Adrenal gland (tissue), 5 donors: Measurements from ENCODE around the gene MRPS27.

Source experiments
- CTCF ChIP-seq, 6 experiments: fragments of 450-650 bp in 4 of 6; fragments of 200-600 bp in 2 of 6; sonication (generic) in 1 of 6; IDR thresholded peaks; 1 replicate in 5 of 6; 2 replicates in 1 of 6; pipeline versions ENCODE4 v1.5.1 to v1.8.0; 2016 to 2021; ENCODE audit warnings: antibody characterized with exemption in 6 of 6, mild to moderate bottlenecking in 2 of 6, moderate library complexity in 1 of 6
- POLR2A ChIP-seq, 2 donors: fragments of 450-650 bp; IDR thresholded peaks; one replicate each; pipeline ENCODE4 v1.6.1; 2017; ENCODE audit warnings: antibody characterized with exemption in 2 of 2, mild to moderate bottlenecking in 2 of 2, moderate library complexity in 1 of 2
- donor health status: DM: no; HTN: no; CAD: no.

GRCh38 chr5:72355706-72356299 is 35.8 kb upstream of the MRPS27 start:
- peak in 4 of 6 experiments; percentile 26 to 44 (median 40) for TF ChIP-seq CTCF (IDR thresholded peaks at IDR 0.05)
- TF ChIP-seq POLR2A (IDR thresholded peaks at IDR 0.05), result no peak
